Mesenchymal stem cell (in vitro differentiated cells and primary cell): ENCODE data around the gene ADARB2.

Experiments used
- DNase-seq: peaks from one replicate; pipeline ENCODE4 v3.0.0-alpha.2; 2013
- H2AFZ ChIP-seq: one replicate; pipeline ENCODE4 v1.6.1; 2013; ENCODE audit warnings: low read depth, mild to moderate bottlenecking, control low read depth, inconsistent platforms, low read length, moderate library complexity
- H2AK5ac ChIP-seq: 2 replicates; pipeline ENCODE4 v1.6.1; 2013; ENCODE audit warnings: low read length, moderate library complexity, mild to moderate bottlenecking, inconsistent platforms; ENCODE audit not compliant: severe bottlenecking
- H2BK120ac ChIP-seq: one replicate; pipeline ENCODE4 v1.6.1; 2013; ENCODE audit warnings: low read depth, mild to moderate bottlenecking, inconsistent platforms, low read length, moderate library complexity
- H2BK12ac ChIP-seq, 2 experiments: one replicate each; pipeline ENCODE4 v1.6.1; 2013; ENCODE audit warnings: inconsistent platforms in 2 of 2, low read length in 2 of 2, mild to moderate bottlenecking in 2 of 2, moderate library complexity in 2 of 2, control low read depth in 1 of 2
- H2BK15ac ChIP-seq: one replicate; pipeline ENCODE4 v1.6.1; 2013; ENCODE audit warnings: mild to moderate bottlenecking, low read depth, inconsistent platforms; ENCODE audit not compliant: poor library complexity, severe bottlenecking
- H2BK5ac ChIP-seq: 2 replicates; pipeline ENCODE4 v1.6.1; 2013; ENCODE audit warnings: low read depth, mild to moderate bottlenecking, low read length, control low read depth, inconsistent platforms; ENCODE audit not compliant: poor library complexity, severe bottlenecking
- H3K14ac ChIP-seq, 2 experiments: one replicate each; pipeline ENCODE4 v1.6.1; 2013; ENCODE audit warnings: inconsistent platforms in 2 of 2, low read length in 2 of 2, control low read depth in 1 of 2, mild to moderate bottlenecking in 1 of 2, moderate library complexity in 1 of 2
- H3K18ac ChIP-seq, 2 experiments: one replicate each; pipeline ENCODE4 v1.6.1; 2013; ENCODE audit warnings: inconsistent platforms in 2 of 2, low read length in 2 of 2, control low read depth in 1 of 2, low read depth in 1 of 2, mild to moderate bottlenecking in 1 of 2
- H3K23ac ChIP-seq, 2 experiments: one replicate each; pipeline ENCODE4 v1.6.1; 2013; ENCODE audit warnings: inconsistent platforms in 2 of 2, low read length in 2 of 2, mild to moderate bottlenecking in 2 of 2, moderate library complexity in 2 of 2, control low read depth in 1 of 2
- H3K27ac ChIP-seq: 2 replicates; pipeline ENCODE4 v1.5.1; 2013; ENCODE audit warnings: mild to moderate bottlenecking, moderate library complexity, low read length, control low read depth, inconsistent platforms; ENCODE audit not compliant: poor library complexity, severe bottlenecking
- H3K27me3 ChIP-seq, 2 experiments: 2 replicates each; pipeline versions ENCODE4 v1.6.1 to v1.7.0; 2013; ENCODE audit warnings: low read length in 2 of 2, mild to moderate bottlenecking in 2 of 2, moderate library complexity in 2 of 2, control low read depth in 1 of 2, inconsistent platforms in 1 of 2; ENCODE audit not compliant: control insufficient read depth in 1 of 2, insufficient read depth in 1 of 2
- H3K36me3 ChIP-seq, 2 experiments: 2 replicates each; pipeline versions ENCODE4 v1.6.1 to v1.7.0; 2013; ENCODE audit warnings: low read length in 2 of 2, control low read depth in 1 of 2, inconsistent platforms in 1 of 2, low read depth in 1 of 2, mild to moderate bottlenecking in 1 of 2; ENCODE audit not compliant: insufficient read depth in 2 of 2, control insufficient read depth in 1 of 2
- H3K4ac ChIP-seq, 2 experiments: one replicate each; pipeline ENCODE4 v1.6.1; 2013; ENCODE audit warnings: inconsistent platforms in 2 of 2, low read length in 2 of 2, mild to moderate bottlenecking in 2 of 2, moderate library complexity in 2 of 2, control low read depth in 1 of 2, low read depth in 1 of 2
- H3K4me1 ChIP-seq: 2 replicates; pipeline ENCODE4 v1.6.1; 2013; ENCODE audit warnings: low read depth, low read length, control low read depth; ENCODE audit not compliant: control insufficient read depth, insufficient read depth
- H3K4me2 ChIP-seq: 2 replicates; pipeline ENCODE4 v1.6.1; 2013; ENCODE audit warnings: low read length, mild to moderate bottlenecking, inconsistent platforms; ENCODE audit not compliant: poor library complexity, severe bottlenecking
- H3K4me3 ChIP-seq, 2 experiments: 2 replicates each; pipeline versions ENCODE4 v1.5.1 to v1.7.0; 2013; ENCODE audit warnings: low read length in 2 of 2, mild to moderate bottlenecking in 2 of 2, control low read depth in 1 of 2, low read depth in 1 of 2; ENCODE audit not compliant: insufficient read depth in 1 of 2
- H3K79me1 ChIP-seq: replicated peaks from 2 replicates; pipeline ENCODE4 v1.6.1; 2013; ENCODE audit warnings: mild to moderate bottlenecking, control low read depth, low read length, inconsistent platforms; ENCODE audit not compliant: poor library complexity, severe bottlenecking
- H3K9ac ChIP-seq: 2 replicates; pipeline ENCODE4 v1.7.0; 2013; ENCODE audit warnings: mild to moderate bottlenecking, low read length, moderate library complexity
- H3K9me3 ChIP-seq: 2 replicates; pipeline ENCODE4 v1.7.0; 2013; ENCODE audit warnings: mild to moderate bottlenecking, low read length; ENCODE audit not compliant: control insufficient read depth
- H4K8ac ChIP-seq: one replicate; pipeline ENCODE4 v1.6.1; 2013; ENCODE audit warnings: inconsistent platforms, mild to moderate bottlenecking, low read length, moderate library complexity
- H4K91ac ChIP-seq: one replicate; pipeline ENCODE4 v1.6.1; 2013; ENCODE audit warnings: mild to moderate bottlenecking, low read length, inconsistent platforms
- WGBS: methylation state at CpG from one replicate; pipeline ENCODE4 v1.1.7; 2013; ENCODE audit warnings: mixed read lengths; 5-methylcytosine and 5-hydroxymethylcytosine counted together

ADARB2 gene

GRCh38 chr10:1504940-1505339, 232.4 kb downstream of the ADARB2 start:
- H2BK12ac ChIP-seq = no peak overlapping the region
- H3K18ac ChIP-seq = no peak overlapping the region
- H3K27ac ChIP-seq = no peak overlapping the region
- H2AK5ac ChIP-seq = no peak overlapping the region
- no peak overlapping the region for H3K4ac ChIP-seq
- no peaks in the 10 kb centered on the region for H3K36me3 ChIP-seq
- H2BK15ac ChIP-seq = no peak overlapping the region
- no peaks in the 10 kb centered on the region for H3K79me1 ChIP-seq
- H4K8ac ChIP-seq = no peak overlapping the region
- H3K4me3 ChIP-seq = no peak overlapping the region
- H3K4me2 ChIP-seq = no peak overlapping the region
- no peak overlapping the region for H3K14ac ChIP-seq
- DNase-seq = no peak
- no peak overlapping the region for H3K9ac ChIP-seq
- no peak overlapping the region for H4K91ac ChIP-seq
- H3K27me3 ChIP-seq = no peaks in the 10 kb centered on the region
- no peak overlapping the region for H2AFZ ChIP-seq
- H3K9me3 ChIP-seq = peaks cover 13% of the 10 kb centered on the region
- 95% methylated on average over 8 of the region's 8 CpGs for WGBS
- H2BK5ac ChIP-seq = no peak overlapping the region
- H3K4me1 ChIP-seq = no peaks in the 10 kb centered on the region
- no peak overlapping the region for H2BK120ac ChIP-seq
- no peak overlapping the region for H3K23ac ChIP-seq

GRCh38 chr10:1504286-1504685, 233.0 kb downstream of the ADARB2 start:
- H3K14ac ChIP-seq = no peak overlapping the region
- H2BK15ac ChIP-seq = no peak overlapping the region
- no peaks in the 10 kb centered on the region for H3K4me1 ChIP-seq
- no peak overlapping the region for H2AK5ac ChIP-seq
- H3K27ac ChIP-seq = no peak overlapping the region
- DNase-seq = no peak
- H3K9ac ChIP-seq = no peak overlapping the region
- no peaks in the 10 kb centered on the region for H3K27me3 ChIP-seq
- H3K4me2 ChIP-seq = no peak overlapping the region
- H3K23ac ChIP-seq = no peak overlapping the region
- no peak overlapping the region for H2BK12ac ChIP-seq
- H3K18ac ChIP-seq = no peak overlapping the region
- no peaks in the 10 kb centered on the region for H3K36me3 ChIP-seq
- H2BK5ac ChIP-seq = no peak overlapping the region
- WGBS = 92% methylated on average over 12 of the region's 15 CpGs
- H3K9me3 ChIP-seq = peaks cover 19% of the 10 kb centered on the region
- H3K79me1 ChIP-seq = no peaks in the 10 kb centered on the region
- H4K8ac ChIP-seq = no peak overlapping the region
- no peak overlapping the region for H3K4ac ChIP-seq
- no peak overlapping the region for H2AFZ ChIP-seq
- no peak overlapping the region for H4K91ac ChIP-seq
- H2BK120ac ChIP-seq = no peak overlapping the region
- no peak overlapping the region for H3K4me3 ChIP-seq

GRCh38 chr10:1502451-1502850, 234.9 kb downstream of the ADARB2 start:
- Histone ChIP-seq H4K91ac (no peak overlapping the region), H4K8ac (no peak overlapping the region), H2BK15ac (no peak overlapping the region), H3K79me1 (no peaks in the 10 kb centered on the region), H3K36me3 (no peaks in the 10 kb centered on the region), H3K27ac (no peak overlapping the region), H3K4me3 (no peak overlapping the region), H3K14ac (no peak overlapping the region), H3K4ac (no peak overlapping the region), H3K4me2 (no peak overlapping the region), H3K27me3 (no peaks in the 10 kb centered on the region), H2BK5ac (no peak overlapping the region), H2AFZ (no peak overlapping the region), H3K18ac (no peak overlapping the region), H3K4me1 (no peaks in the 10 kb centered on the region), H3K9ac (no peak overlapping the region), H3K9me3 (peaks cover 28% of the 10 kb centered on the region), H2BK12ac (no peak overlapping the region), H2BK120ac (no peak overlapping the region), H2AK5ac (no peak overlapping the region), H3K23ac (no peak overlapping the region)
- no peak for DNase-seq
- 68% methylated on average over 3 of the region's 5 CpGs for WGBS

- H3K9me3 ChIP-seq = peaks cover 28% of the 10 kb centered on the region
- H3K79me1 ChIP-seq = no peaks in the 10 kb centered on the region
- DNase-seq = no peak
- no peak overlapping the region for H3K27ac ChIP-seq
- H3K36me3 ChIP-seq = no peaks in the 10 kb centered on the region
- H3K4me3 ChIP-seq = peak overlapping the region in 1 of 2 experiments; percentile 32
- H3K4ac ChIP-seq = no peak overlapping the region
- no peak overlapping the region for H4K8ac ChIP-seq
- no peak overlapping the region for H2BK12ac ChIP-seq
- no peak overlapping the region for H2BK15ac ChIP-seq
- H3K27me3 ChIP-seq = no peaks in the 10 kb centered on the region
- no peak overlapping the region for H3K9ac ChIP-seq
- no peak overlapping the region for H2AFZ ChIP-seq
- no peak overlapping the region for H3K18ac ChIP-seq
- H2BK5ac ChIP-seq = no peak overlapping the region
- no peak overlapping the region for H3K14ac ChIP-seq
- no peak overlapping the region for H2AK5ac ChIP-seq
- WGBS = 82% methylated on average over 3 of the region's 3 CpGs
- no peak overlapping the region for H4K91ac ChIP-seq
- H3K4me1 ChIP-seq = no peaks in the 10 kb centered on the region
- H3K4me2 ChIP-seq = no peak overlapping the region
- no peak overlapping the region for H3K23ac ChIP-seq
- no peak overlapping the region for H2BK120ac ChIP-seq
Measured at GRCh38 chr10:1499359-1499957, 237.9 kb downstream of the ADARB2 start.
